Measurements from ENCODE around the gene MOG.
A peak's percentile ranks its signal among the peaks of the same experiment; 100 is the strongest.
"Not testable (repeated sequence)": the region's sequence is repeated elsewhere in the genome, so short reads cannot be mapped to it uniquely, and the experiment has no call there.

Gene MOG

GRCh38 chr6:29637247-29637646 is 19.6 kb upstream of the MOG start:
- no peak for DNase-seq (ENCODE audit: low spot score)
- no peak for FAIRE-seq

DNA sequence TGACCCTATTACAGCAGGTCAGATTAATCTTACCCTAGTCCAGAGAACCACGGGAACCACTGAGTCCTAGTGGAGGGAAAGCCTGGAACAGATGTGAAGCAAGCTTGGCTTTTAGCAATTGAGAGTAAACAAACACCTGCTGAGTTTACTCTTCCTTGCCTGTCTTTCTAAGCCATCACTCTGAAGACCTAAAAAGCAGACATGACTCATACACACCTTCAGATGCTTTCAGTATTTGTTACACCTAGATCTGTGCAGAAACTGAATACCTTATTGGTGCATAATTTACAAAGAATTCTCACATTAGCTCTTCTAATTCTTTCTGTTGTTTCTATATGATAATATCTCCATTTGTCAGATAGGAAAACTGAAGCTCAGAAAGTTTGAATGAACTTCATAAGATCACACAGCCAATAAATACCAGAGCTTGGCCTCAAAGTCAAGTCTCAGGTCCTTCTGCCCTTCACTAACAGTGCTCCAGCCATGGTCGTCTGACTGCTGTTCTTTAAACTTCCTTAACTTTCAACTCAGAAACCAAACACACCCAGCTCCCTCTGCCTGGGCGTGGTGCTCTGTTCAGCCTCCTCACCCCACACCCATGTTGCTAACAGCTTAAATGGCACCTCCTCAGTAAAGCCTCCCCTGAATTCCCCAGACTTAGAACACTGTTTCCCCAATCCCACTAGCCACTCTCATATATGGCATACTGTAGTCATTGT is 15.3 kb upstream of the MOG start:
- no peak for DNase-seq (ENCODE audit: low spot score)
- FAIRE-seq: no peak

DNA sequence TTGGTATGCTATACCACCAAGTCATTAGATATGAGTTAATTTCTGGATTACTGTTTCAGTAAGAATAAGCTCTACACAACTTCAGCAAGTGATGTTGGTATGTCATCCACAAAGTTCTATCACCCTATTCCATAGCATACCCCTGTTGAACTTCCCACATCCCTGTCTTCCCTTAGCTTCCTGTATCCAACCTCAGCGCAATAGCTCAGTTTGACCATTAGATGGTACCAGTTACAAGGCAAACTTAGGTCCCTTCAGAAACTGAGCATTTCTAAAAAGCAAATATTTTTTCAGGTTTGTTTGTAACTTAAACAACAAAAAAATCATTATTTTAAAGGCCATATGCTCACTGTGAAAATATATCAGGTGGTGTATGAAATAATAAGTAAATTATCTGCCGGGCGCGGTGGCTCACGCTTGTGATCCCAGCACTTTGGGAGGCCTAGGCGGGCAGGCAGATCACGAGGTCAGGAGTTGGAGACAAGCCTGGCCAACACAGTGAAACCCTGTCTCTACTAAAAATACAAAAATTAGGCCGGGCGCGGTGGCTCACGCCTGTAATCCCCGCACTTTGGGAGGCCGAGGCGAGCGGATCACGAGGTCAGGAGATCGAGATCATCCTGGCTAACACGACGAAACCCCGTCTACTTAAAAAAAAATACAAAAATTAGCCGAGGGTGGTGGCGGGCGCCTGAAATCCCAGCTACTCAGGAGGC is 8.8 kb upstream of the MOG start:
- FAIRE-seq (no peak), DNase-seq (ENCODE audit: low spot score) (no peak)

- DNase-seq (ENCODE audit: low spot score) (peak; percentile 76), FAIRE-seq (peak; percentile 76)
Measured at GRCh38 chr6:29649701-29650673, 6.9 kb upstream of the MOG start.

- DNase-seq (ENCODE audit: low spot score): peak; percentile 29
- FAIRE-seq: peak; percentile 31
Measured at GRCh38 chr6:29651413-29652197, 5.3 kb upstream of the MOG start.

DNA sequence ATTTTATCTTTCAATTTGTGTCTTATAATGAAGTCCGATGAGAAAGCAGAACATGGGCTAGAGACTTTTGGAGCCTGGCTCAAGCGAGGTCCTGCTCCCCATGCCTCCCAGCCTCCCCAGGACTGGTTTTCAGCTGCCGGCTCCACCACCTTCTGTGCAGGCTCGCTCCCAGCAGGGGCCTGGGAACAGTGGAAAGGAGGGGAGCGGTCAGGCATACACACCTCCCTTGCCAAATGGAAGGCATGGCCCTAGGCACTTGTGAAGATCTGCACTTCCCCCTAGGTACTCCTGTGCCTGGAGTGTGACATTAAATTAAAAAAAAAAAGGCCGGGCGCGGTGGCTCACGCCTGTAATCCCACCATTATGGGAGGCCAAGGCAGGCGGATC is 4.7 kb upstream of the MOG start:
- DNase-seq (ENCODE audit: low spot score): no peak
- FAIRE-seq: no peak

- peak; percentile 59 for DNase-seq (ENCODE audit: low spot score)
- peak; percentile 17 for FAIRE-seq
Measured at GRCh38 chr6:29653452-29654038, 3.3 kb upstream of the MOG start.

DNA sequence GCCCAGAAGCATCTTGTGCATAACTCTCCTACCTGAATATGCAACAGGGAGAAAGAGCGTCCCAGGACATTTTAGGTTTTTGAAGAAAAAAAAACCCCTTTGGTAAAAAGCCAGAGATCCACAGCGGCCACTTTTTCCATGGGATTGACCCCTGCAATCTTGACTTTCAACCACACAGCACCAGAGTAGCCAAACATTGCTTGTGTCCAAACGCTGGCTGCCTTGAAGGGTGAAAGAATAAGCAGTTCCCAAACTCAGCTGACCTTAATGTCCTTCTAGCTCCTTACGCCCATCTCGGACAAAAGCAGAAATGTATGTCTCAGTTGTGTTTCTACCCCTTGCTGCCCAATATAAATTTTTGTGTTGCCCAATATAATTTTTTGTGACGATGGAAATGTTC is 1.2 kb upstream of the MOG start:
- DNase-seq (ENCODE audit: low spot score) (no peak), FAIRE-seq (no peak)

DNA sequence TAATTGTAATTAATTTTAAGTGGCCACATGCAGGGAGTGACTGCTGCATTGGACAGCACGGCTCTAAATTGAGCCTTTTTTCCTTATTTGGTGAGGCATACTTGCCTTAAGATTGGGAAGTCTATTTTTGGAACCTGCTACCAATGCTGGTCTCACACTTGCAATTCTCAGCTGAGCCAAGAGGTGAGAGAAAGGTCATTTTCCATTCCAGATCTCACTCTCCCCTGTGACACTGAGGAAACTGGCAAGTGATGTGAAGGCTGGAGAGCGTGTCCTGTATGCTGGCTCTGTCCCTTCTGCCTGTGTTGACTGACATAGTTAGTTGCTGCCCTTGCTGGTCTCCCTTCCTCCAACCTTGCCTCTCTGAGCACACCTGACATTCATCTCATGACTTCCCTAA is 735 bp upstream of the MOG start:
- DNase-seq (ENCODE audit: low spot score): no peak
- no peak for FAIRE-seq

- no peak for DNase-seq (ENCODE audit: low spot score)
- no peak for FAIRE-seq
Measured at GRCh38 chr6:29661071-29661470, 4.2 kb downstream of the MOG start.

DNA sequence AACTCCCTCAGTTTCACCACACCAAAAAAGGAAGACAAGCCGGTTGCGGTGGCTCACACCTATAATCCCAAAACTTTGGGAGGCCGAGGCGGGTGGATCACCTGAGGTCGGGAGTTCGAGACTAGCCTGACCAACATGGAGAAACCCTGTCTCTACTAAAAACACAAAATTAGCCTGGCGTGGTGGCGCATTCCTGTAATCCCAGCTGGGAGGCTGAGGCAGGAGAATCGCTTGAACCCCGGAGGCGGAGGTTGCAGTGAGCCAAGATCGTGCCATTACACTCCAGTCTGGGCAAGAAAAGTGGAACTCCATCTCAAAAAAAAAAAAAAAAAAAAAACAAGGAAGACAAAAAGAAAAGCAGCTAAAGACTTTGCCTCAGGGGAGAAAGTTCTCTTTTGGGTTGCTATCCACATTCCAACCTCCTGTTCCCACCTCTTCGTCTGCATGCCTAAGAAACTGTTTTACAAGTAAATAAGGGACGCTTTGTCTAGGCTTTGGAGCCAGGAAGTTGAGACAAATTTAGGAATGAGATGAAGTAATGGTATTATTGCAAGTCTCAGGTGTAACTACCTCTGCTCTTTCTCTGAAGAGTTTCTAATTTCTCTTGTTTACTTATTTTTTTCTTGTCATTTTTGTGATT is 4.7 kb downstream of the MOG start:
- not testable (repeated sequence) for DNase-seq (ENCODE audit: low spot score); FAIRE-seq

DNA sequence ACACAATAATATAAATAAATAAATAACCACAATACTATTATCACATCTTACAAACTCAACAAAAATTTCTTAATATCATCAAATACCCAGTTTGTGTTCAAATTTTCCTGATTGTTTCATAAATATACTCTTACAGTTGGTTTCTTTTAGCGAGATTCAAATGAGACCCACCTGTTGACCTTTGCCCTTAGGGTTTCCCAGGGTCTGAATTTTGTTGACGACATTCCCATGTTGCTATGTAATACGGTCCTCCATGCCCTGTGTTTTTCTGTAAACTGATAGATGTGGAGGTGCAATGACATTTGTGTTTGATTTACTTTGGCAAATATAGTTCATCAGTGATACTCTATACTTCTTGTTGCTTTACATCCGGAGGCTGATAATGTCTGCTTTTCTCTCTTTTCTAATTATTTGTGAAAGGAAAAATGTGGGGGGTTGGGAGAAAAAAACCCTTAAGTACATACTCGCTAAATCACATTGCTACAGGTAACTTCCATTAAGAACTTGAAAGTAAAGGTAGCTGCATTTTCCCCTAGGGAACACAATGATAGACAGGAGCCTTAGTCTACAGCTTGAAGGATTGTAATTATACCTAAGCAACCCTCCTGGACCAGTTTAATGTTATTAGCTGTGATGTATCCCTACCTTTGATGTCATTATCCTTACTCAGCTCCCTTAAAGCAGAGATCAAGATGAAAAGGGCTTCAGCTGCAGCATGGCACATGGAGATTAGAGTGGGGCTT is 6.6 kb downstream of the MOG start:
- no peak for FAIRE-seq
- DNase-seq (ENCODE audit: low spot score): no peak

DNA sequence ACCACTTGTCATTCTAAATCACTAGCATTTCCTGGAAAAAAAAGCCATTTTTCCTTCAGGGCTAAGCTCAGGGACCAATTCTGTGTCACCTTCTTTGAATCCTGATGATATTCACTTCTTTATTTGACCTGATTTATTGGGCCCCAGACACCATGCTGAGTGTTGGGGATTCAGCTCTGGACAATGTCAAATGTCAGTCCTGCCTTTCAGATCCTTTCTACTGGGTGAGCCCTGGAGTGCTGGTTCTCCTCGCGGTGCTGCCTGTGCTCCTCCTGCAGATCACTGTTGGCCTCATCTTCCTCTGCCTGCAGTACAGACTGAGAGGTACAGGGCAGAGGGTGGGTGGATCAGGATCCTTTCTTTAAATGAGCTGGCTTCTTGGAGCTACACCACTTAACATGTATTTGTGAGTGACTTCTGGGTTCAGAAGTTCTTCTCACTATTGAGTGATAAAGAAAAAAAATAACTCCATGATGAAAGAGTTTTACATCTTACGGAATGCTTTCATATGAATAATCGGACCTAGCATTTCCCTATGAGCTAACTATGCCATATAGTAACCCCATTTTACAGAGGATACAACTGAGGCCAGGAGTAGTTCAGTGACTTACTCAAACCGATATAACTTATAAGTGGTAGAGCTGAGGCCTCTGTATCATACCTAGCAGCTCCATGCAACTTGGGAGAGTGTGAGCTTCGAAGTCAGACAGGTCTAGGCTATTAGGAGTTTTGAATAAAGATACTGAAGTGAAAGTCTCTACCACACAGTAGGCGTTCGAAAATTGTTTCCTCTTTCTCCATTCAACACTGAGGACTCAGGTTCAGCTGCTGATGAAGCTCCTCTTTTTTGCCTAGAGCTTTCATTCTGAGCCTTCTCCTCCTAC is 9.3 kb downstream of the MOG start:
- FAIRE-seq (no peak), DNase-seq (ENCODE audit: low spot score) (no peak)

DNA sequence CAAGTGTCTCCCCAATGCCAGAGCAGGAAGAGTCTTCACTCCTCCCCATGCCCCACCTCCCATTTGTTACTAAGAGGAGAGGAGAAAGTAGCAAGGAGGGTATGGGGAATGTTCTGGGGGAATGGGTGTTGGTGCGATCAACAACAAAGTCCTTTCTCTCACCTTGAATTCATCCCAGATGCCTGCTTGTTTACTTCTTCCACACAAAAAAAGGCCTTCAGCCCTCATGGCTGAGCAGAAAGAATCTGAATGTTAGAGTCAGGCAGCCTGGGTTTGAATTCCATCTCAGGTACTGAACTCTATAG is 9.9 kb downstream of the MOG start:
- FAIRE-seq (no peak), DNase-seq (ENCODE audit: low spot score) (no peak)

DNA sequence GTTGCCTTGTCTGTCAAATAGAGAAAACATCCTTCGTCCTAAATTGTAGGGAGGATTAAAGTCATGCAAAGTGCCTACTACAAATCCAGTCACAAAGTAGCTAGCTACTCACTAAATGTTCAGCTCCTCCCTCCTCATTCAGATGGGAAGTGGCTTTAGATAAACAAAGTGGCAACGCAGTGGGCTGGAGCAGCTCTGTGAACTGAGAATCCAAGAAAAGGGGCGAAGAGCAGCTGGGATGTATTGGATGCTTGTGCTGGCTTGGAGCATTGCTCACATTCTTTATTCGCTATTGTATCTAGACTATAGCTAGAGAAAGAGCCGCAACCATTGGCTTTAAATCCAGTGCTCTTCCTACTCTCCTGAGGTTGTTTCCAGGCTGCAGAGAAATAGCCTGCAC is 10.3 kb downstream of the MOG start:
- FAIRE-seq (no peak), DNase-seq (ENCODE audit: low spot score) (no peak)

DNA sequence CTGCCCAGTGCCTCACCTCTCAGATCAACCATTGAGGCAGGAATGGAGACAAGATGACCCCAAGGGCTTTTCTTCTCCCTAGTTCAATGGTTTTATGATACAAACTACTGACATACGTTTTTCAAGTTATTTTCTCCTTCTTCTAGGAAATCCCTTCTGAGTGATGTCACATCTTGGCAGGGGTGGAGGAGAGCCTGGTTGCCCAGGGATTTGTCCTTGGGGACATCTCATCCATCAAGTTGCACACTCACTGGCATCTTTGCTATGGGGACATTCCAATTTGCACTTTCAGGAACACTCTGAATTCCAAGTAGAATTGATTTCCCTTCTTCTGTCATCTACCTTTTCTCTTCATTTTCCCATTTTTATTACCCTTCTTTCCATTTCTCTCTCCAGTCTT is 14.1 kb downstream of the MOG start:
- no peak for DNase-seq (ENCODE audit: low spot score)
- no peak for FAIRE-seq

DNA sequence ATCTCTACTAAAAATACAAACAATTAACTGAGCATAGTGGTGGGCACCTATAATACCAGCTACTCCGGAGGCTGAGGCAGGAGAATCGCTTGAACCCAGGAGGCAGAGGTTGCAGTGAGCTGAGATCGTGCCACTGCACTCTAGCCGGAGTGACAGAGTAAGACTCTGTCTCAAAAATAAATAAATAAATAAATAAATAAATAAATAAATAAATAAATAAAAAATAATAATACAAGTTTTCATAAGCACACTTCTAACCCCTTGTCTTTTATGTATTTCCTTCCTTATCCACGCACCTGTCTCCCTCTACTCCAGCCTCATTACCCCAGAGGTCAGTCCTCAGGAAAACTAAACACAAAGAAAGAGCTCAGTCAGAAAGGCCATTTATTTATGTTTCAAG is 15.2 kb downstream of the MOG start:
- FAIRE-seq; DNase-seq (ENCODE audit: low spot score): not testable (repeated sequence)

- no peak for FAIRE-seq
- DNase-seq (ENCODE audit: low spot score): no peak
Measured at GRCh38 chr6:29673161-29673560, 16.3 kb downstream of the MOG start.

DNA sequence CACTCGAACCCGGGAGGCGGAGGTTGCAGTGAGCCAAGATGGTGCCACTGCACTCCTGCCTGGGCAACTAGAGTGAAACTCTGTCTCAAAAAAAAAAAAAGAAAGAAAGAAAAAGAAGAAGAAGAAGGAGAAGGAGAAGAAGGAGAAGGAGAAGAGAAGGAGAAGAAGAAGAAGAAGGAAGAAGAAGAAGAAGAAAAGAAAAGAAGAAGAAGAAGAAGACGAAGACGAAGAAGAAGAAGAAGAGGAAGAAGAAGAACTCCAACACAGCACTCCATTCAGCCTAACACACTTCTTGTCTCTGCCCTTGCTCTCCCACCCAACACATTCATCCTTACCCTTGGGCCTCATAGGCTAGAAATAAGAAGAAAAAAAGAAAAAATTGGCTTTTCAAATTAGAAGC is 17.1 kb downstream of the MOG start:
- DNase-seq (ENCODE audit: low spot score) (no peak), FAIRE-seq (no peak)

All from RCC 7860 (cell line).